Upper lobe of left lung (tissue), 6 donors: ENCODE measurements around the gene STXBP5L. TPM values are rescaled to one million over a fixed set of nuclear protein-coding genes. Genes with fewer than 3 reads are reported as not detected.
"Not testable (repeated sequence)": the region's sequence is repeated elsewhere in the genome, so short reads cannot be mapped to it uniquely, and the experiment has no call there.

ENCODE experiments used
- ATAC-seq, 2 donors: fragments of 200-7000 bp; cut with Tn5 transposase; one replicate each; pipeline ENCODE4 v1.9.1; 2022; ENCODE audit warnings: mild to moderate bottlenecking in 2 of 2, moderate library complexity in 2 of 2; ENCODE audit not compliant: low FRiP score in 2 of 2
- DNase-seq, 2 donors: peaks; one replicate each; pipeline ENCODE4 v3.0.0-alpha.2; 2019 to 2020
- H3K27ac ChIP-seq, 4 donors: fragments of 200-600 bp; sonication (generic); one replicate each; pipeline ENCODE4 v1.5.1; 2016 to 2019
- H3K27me3 ChIP-seq, 4 donors: fragments of 200-600 bp; sonication (generic); one replicate each; pipeline ENCODE4 v1.5.1; 2017 to 2019
- H3K36me3 ChIP-seq, 4 donors: fragments of 200-600 bp; sonication (generic); one replicate each; pipeline ENCODE4 v1.5.1; 2016 to 2019
- H3K4me1 ChIP-seq, 4 donors: fragments of 200-600 bp; sonication (generic); one replicate each; pipeline ENCODE4 v1.5.1; 2018 to 2019
- H3K4me3 ChIP-seq, 4 donors: fragments of 200-600 bp; sonication (generic); one replicate each; pipeline ENCODE4 v1.5.1; 2017 to 2019; ENCODE audit warnings: mild to moderate bottlenecking in 2 of 4, moderate library complexity in 1 of 4
- H3K9me3 ChIP-seq, 4 donors: fragments of 200-600 bp; sonication (generic); one replicate each; pipeline ENCODE4 v1.5.1; 2018 to 2019
- EP300 ChIP-seq, 4 donors: sonication (generic); formaldehyde crosslinking; IDR thresholded peaks; one replicate each; pipeline ENCODE4 v1.5.1; 2017; ENCODE audit warnings: antibody characterized with exemption in 4 of 4, control low read depth in 2 of 4
- POLR2A ChIP-seq, 4 donors: fragments of 450-650 bp; IDR thresholded peaks; one replicate each; pipeline ENCODE4 v1.5.1; 2016 to 2017; ENCODE audit warnings: antibody characterized with exemption in 4 of 4, mild to moderate bottlenecking in 2 of 4
- POLR2AphosphoS5 ChIP-seq, 2 donors: sonication (generic); formaldehyde crosslinking; IDR thresholded peaks; one replicate each; pipeline ENCODE4 v1.5.1; 2017; ENCODE audit warnings: antibody characterized with exemption in 2 of 2
- WGBS, 2 donors: methylation state at CpG; one replicate each; pipeline ENCODE4 v1.1.5; 2017 to 2018; 5-methylcytosine and 5-hydroxymethylcytosine counted together
- total RNA-seq, 6 donors: library from RNA; depleted of rRNA in 4 of 6; stranded (reverse); fragments of >200 nt in 4 of 6; gene quantifications; one replicate each; pipeline versions ENCODE4 v1.1.0 to v1.2.1, GENCODE V29; 2016 to 2021
- TF ChIP-seq, protein P1 (sequence below), 6 experiments: fragments of 450-650 bp in 4 of 6; fragments of 200-600 bp in 2 of 6; sonication (generic) in 2 of 6; IDR thresholded peaks; one replicate each; pipeline ENCODE4 v1.5.1; 2016 to 2019; ENCODE audit warnings: antibody characterized with exemption in 6 of 6
- donor health status: DM: no; HTN: no; CAD: no; lungs with moderate emphysema.
- donor health status: DM: no; HTN: yes; CAD: no; lungs with severe emphysema.

The STXBP5L gene
- total RNA-seq, 6 donors from 2014 or later, result 0.07 TPM; not detected in 5

GRCh38 chr3:120879411-120879810 is 28.6 kb upstream of the STXBP5L start:
- H3K4me1 ChIP-seq, result no peaks in the 10 kb centered on the region
- no peaks in the 10 kb centered on the region for H3K27me3 ChIP-seq
- no peak for DNase-seq
- H3K27ac ChIP-seq, result no peak overlapping the region
- H3K36me3 ChIP-seq, result no peaks in the 10 kb centered on the region
- no peaks in the 10 kb centered on the region for H3K9me3 ChIP-seq
- H3K4me3 ChIP-seq, result no peak overlapping the region
- WGBS, 2 donors, result 64 to 73% methylated on average over 4 of the region's 4 CpGs
- TF ChIP-seq, protein P1, sequence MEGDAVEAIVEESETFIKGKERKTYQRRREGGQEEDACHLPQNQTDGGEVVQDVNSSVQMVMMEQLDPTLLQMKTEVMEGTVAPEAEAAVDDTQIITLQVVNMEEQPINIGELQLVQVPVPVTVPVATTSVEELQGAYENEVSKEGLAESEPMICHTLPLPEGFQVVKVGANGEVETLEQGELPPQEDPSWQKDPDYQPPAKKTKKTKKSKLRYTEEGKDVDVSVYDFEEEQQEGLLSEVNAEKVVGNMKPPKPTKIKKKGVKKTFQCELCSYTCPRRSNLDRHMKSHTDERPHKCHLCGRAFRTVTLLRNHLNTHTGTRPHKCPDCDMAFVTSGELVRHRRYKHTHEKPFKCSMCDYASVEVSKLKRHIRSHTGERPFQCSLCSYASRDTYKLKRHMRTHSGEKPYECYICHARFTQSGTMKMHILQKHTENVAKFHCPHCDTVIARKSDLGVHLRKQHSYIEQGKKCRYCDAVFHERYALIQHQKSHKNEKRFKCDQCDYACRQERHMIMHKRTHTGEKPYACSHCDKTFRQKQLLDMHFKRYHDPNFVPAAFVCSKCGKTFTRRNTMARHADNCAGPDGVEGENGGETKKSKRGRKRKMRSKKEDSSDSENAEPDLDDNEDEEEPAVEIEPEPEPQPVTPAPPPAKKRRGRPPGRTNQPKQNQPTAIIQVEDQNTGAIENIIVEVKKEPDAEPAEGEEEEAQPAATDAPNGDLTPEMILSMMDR (IDR thresholded peaks at IDR 0.05), result no peak
- TF ChIP-seq POLR2A (IDR thresholded peaks at IDR 0.05) (no peak), POLR2AphosphoS5 (IDR thresholded peaks at IDR 0.05) (no peak), EP300 (IDR thresholded peaks at IDR 0.05) (no peak)
- ATAC-seq, result no peak

- Histone ChIP-seq H3K4me3 (no peak overlapping the region), H3K4me1 (no peaks in the 10 kb centered on the region), H3K27me3 (no peaks in the 10 kb centered on the region), H3K27ac (no peak overlapping the region), H3K36me3 (no peaks in the 10 kb centered on the region), H3K9me3 (no peaks in the 10 kb centered on the region)
- ATAC-seq (no peak), DNase-seq (no peak)
- TF ChIP-seq POLR2AphosphoS5 (IDR thresholded peaks at IDR 0.05) (no peak), EP300 (IDR thresholded peaks at IDR 0.05) (no peak)
- TF ChIP-seq, protein P1 (IDR thresholded peaks at IDR 0.05), result no peak
These were observed 15.1 kb upstream of the STXBP5L start for GRCh38 chr3:120892921-120893320.

DNA sequence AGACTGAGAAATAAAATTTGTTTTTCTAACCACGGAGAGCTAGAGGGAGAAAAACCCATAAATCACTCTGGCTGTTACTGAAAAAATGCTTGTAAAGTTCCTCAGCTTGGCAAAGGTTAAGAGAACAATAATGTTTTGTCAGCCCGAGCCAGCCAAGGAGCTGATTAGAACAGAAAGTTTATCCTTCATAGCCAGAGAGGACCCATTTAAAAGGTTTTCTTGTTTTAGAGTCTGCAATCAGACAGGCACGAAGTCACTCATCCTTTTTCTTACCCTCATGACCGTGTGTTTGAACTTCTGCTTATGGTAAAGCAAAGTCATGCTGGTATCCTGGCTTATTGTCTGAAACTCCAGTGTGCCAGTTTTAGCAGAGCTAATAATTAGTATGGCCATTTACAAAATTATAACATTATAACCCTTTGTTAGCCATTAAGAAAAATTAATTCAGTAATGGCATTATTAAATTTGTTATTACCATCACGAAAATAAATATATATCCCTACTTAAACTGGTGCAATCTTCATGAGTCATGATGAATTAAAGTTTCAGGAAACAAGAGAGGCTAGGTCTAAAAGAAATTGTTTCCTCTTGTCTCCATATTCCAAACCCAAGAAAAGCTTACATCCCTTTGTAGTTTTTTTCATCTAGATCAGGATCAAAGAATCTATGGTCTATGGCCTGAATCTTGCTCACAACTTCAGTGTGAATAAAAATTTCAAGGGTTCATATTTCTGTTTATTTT is 13.5 kb upstream of the STXBP5L start:
- Histone ChIP-seq H3K36me3 (no peaks in the 10 kb centered on the region), H3K27me3 (no peaks in the 10 kb centered on the region), H3K4me1 (no peaks in the 10 kb centered on the region), H3K27ac (no peak overlapping the region), H3K4me3 (no peak overlapping the region), H3K9me3 (no peaks in the 10 kb centered on the region)
- WGBS, 2 donors, result 12 to 19% methylated on average over 5 of the region's 5 CpGs
- ATAC-seq (no peak), DNase-seq (no peak)
- TF ChIP-seq, protein P1 (IDR thresholded peaks at IDR 0.05), result no peak
- TF ChIP-seq POLR2AphosphoS5 (IDR thresholded peaks at IDR 0.05), result no peak
- TF ChIP-seq EP300 (IDR thresholded peaks at IDR 0.05), result no peak
- no peak for TF ChIP-seq POLR2A (IDR thresholded peaks at IDR 0.05)

DNA sequence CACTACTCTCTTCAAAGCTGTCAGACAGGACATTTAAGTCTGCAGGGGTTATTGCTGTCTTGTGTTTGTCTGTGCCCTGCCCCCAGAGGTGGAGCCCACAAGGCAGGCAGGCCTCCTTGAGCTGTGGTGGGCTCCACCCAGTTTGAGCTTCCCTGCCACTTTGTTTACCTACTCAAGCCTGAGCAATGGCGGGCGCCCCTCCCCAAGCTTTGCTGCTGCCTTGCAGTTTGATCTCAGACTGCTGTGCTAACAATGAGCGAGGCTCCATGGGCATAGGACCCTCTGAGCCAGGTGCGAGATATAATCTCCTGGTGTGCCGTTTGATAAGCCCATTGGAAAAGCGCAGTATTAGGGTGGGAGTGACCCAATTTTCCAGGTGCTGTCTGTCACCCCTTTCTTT is 6.3 kb upstream of the STXBP5L start:
- H3K27me3 ChIP-seq, DNase-seq: not testable (repeated sequence)
- WGBS, 2 donors, result 90 to 91% methylated on average over 4 to 6 of the region's 6 CpGs

DNA sequence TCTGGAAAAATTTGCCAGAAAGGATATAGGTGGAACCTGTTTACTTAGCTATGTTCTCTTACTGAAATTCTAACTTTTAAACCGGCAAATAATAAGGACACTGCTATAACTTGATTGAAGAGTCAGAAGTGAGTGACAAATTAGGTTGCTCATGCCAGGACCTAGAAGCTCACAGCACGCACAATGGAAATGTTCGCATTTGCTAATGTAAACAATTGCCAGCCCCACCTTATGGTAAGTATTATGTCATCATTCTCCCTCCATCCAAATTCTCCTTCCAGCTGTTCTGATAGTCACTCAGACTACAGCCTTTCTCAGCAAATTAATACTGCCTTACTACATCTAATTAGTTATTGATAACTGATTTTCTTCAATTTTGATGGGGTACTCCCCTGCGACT is 4.8 kb upstream of the STXBP5L start:
- 62 to 76% methylated on average over 4 of the region's 4 CpGs for WGBS, 2 donors
- TF ChIP-seq POLR2AphosphoS5 (IDR thresholded peaks at IDR 0.05) (no peak), EP300 (IDR thresholded peaks at IDR 0.05) (no peak), POLR2A (IDR thresholded peaks at IDR 0.05) (no peak)
- TF ChIP-seq, protein P1 (IDR thresholded peaks at IDR 0.05), result no peak
- no peaks in the 10 kb centered on the region for H3K9me3 ChIP-seq
- DNase-seq (no peak), ATAC-seq (no peak)
- H3K4me1 ChIP-seq, result peaks cover under 1 to 6% (median 5%) of the 10 kb centered on the region in 4 donors
- no peaks in the 10 kb centered on the region for H3K36me3 ChIP-seq
- H3K27ac ChIP-seq, result no peak overlapping the region
- no peak overlapping the region for H3K4me3 ChIP-seq
- H3K27me3 ChIP-seq, result peaks cover 0 to 8% (median under 1%) of the 10 kb centered on the region in 4 donors

More for the DNA sequence above, 6.3 kb upstream of the STXBP5L start:
- H3K27ac ChIP-seq, H3K36me3 ChIP-seq, H3K9me3 ChIP-seq, H3K4me1 ChIP-seq, ATAC-seq, H3K4me3 ChIP-seq: not testable (repeated sequence)
